Measurements from ENCODE around the gene CATSPER4. TPM values are rescaled to one million over a fixed set of nuclear protein-coding genes. Genes with fewer than 3 reads are reported as not detected.
A peak's percentile ranks its signal among the peaks of the same experiment; 100 is the strongest.

The CATSPER4 gene
- polyA plus RNA-seq, 1 donor from 2014 or later, result not detected

- Histone ChIP-seq H3K9me2 (ENCODE audit: insufficient read depth, low read length) (no peaks in the 10 kb centered on the region), H3K27ac (ENCODE audit: low read length) (no peak overlapping the region), H3K9ac (ENCODE audit: low read length) (peak overlapping the region; percentile 67), H3K4me2 (ENCODE audit: low read length) (no peak overlapping the region), H3K9me3 (ENCODE audit: low read length) (no peaks in the 10 kb centered on the region), H3K36me3 (ENCODE audit: insufficient read depth, low read length) (no peaks in the 10 kb centered on the region), H4K20me1 (ENCODE audit: insufficient read depth) (no peaks in the 10 kb centered on the region), H3K79me2 (replicated peaks; ENCODE audit: insufficient read depth, low read length) (no peaks in the 10 kb centered on the region), H3K27me3 (ENCODE audit: insufficient read depth, low read depth, low read length) (peaks cover 23% of the 10 kb centered on the region), H3K4me3 (ENCODE audit: low read length) (peak overlapping the region; percentile 61), H2AFZ (ENCODE audit: low read depth, low read length) (peak overlapping the region; percentile 51), H3F3A (ENCODE audit: insufficient read depth, low read length, poor library complexity, severe bottlenecking) (no peaks in the 10 kb centered on the region)
- TF ChIP-seq EZH2 (IDR thresholded peaks at IDR 0.05; ENCODE audit: borderline replicate concordance, insufficient read depth, low read length, poor library complexity, severe bottlenecking) (no peak), MXI1 (conservative IDR thresholded peaks at IDR 0.05; ENCODE audit: poor library complexity, severe bottlenecking) (no peak), TAF1 (IDR thresholded peaks at IDR 0.05; ENCODE audit: low read depth) (no peak), EP300 (conservative IDR thresholded peaks at IDR 0.05; ENCODE audit: poor library complexity, severe bottlenecking) (no peak), SMC3 (conservative IDR thresholded peaks at IDR 0.05; ENCODE audit: poor library complexity) (peak; percentile 79), POLR2AphosphoS5 (IDR thresholded peaks at IDR 0.05) (peak; percentile 7), REST (IDR thresholded peaks at IDR 0.05; ENCODE audit: borderline replicate concordance) (no peak), RAD21 (conservative IDR thresholded peaks at IDR 0.05) (peak; percentile 65)
- TF ChIP-seq, protein P1, sequence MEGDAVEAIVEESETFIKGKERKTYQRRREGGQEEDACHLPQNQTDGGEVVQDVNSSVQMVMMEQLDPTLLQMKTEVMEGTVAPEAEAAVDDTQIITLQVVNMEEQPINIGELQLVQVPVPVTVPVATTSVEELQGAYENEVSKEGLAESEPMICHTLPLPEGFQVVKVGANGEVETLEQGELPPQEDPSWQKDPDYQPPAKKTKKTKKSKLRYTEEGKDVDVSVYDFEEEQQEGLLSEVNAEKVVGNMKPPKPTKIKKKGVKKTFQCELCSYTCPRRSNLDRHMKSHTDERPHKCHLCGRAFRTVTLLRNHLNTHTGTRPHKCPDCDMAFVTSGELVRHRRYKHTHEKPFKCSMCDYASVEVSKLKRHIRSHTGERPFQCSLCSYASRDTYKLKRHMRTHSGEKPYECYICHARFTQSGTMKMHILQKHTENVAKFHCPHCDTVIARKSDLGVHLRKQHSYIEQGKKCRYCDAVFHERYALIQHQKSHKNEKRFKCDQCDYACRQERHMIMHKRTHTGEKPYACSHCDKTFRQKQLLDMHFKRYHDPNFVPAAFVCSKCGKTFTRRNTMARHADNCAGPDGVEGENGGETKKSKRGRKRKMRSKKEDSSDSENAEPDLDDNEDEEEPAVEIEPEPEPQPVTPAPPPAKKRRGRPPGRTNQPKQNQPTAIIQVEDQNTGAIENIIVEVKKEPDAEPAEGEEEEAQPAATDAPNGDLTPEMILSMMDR (IDR thresholded peaks at IDR 0.05; ENCODE audit: poor library complexity, severe bottlenecking), result peak; percentile 89
Observed at GRCh38 chr1:26164036-26164860, 26.2 kb upstream of the CATSPER4 start.

DNA sequence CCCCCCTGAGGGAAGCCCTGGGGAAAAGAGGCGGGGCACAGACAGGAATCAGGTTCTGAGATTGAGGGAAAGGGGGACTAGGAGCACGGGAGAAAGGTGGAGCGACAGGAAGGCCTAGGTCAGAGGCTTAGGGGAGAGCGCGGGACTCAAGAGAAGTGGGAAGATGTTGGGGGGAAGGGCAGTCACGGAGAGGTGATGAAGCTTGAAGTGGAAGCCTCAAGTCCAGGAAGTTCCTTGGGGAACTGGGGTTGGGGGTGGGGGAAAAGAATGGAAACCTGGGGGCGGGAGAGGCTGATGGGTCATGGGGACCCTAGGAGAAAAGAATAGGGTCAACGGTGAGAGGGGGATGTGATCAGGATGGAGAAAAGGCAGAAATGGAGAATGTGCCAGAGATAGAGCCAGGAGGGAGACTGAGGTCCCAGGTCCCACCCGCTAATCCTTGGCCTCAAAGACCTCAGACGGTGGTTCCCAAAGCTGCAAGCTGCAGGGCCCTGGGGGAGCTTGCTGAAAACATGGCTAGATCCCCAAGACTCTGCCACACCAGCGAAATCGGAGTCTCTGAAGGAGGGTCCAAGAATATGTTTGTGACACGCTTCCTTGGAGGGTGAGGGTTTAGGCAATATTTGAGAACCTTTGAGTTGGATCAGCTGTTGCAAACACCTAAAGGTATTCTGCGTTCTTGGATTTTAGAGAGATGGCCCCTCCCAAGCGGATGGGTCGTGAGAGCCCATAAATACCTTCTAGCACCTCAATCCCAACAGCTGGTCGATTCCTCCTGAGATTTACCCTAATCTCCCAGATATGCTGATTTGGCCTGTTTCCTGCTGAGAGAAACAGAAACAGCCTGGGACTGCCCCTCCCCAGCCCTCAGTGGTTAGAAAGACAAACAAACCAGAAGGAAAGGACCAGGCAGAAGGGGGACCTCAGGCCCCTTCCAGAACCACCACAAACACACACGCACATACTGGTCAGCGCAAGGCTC lies 25.2 kb upstream of the CATSPER4 start:
- TF ChIP-seq MXI1 (conservative IDR thresholded peaks at IDR 0.05; ENCODE audit: poor library complexity, severe bottlenecking), result no peak
- no peak for TF ChIP-seq EZH2 (IDR thresholded peaks at IDR 0.05; ENCODE audit: borderline replicate concordance, insufficient read depth, low read length, poor library complexity, severe bottlenecking)
- TF ChIP-seq, protein P1 (IDR thresholded peaks at IDR 0.05; ENCODE audit: poor library complexity, severe bottlenecking), result no peak
- TF ChIP-seq EP300 (conservative IDR thresholded peaks at IDR 0.05; ENCODE audit: poor library complexity, severe bottlenecking), result no peak
- TF ChIP-seq REST (IDR thresholded peaks at IDR 0.05; ENCODE audit: borderline replicate concordance), result no peak
- no peak for TF ChIP-seq POLR2AphosphoS5 (IDR thresholded peaks at IDR 0.05)
- Histone ChIP-seq H3K4me2 (ENCODE audit: low read length) (no peak overlapping the region), H3K27me3 (ENCODE audit: insufficient read depth, low read depth, low read length) (peaks cover 23% of the 10 kb centered on the region), H3K79me2 (replicated peaks; ENCODE audit: insufficient read depth, low read length) (no peaks in the 10 kb centered on the region), H3K9ac (ENCODE audit: low read length) (peak overlapping the region; percentile 67), H3K27ac (ENCODE audit: low read length) (no peak overlapping the region), H3F3A (ENCODE audit: insufficient read depth, low read length, poor library complexity, severe bottlenecking) (no peaks in the 10 kb centered on the region), H3K36me3 (ENCODE audit: insufficient read depth, low read length) (no peaks in the 10 kb centered on the region), H3K9me2 (ENCODE audit: insufficient read depth, low read length) (no peaks in the 10 kb centered on the region), H4K20me1 (ENCODE audit: insufficient read depth) (no peaks in the 10 kb centered on the region), H2AFZ (ENCODE audit: low read depth, low read length) (peak overlapping the region; percentile 51), H3K9me3 (ENCODE audit: low read length) (no peaks in the 10 kb centered on the region), H3K4me3 (ENCODE audit: low read length) (peak overlapping the region; percentile 61)

Data from neural cell (in vitro differentiated cells).